NCI-H1092 (cell line): Measurements from ENCODE around the gene CFAP65.
A peak's percentile ranks its signal among the peaks of the same experiment; 100 is the strongest.

Experiments used
- DNase-seq: peaks from one replicate; lab custom pipeline; 2025; lab: John Stamatoyannopoulos, UW

Gene CFAP65

GRCh38 chr2:218963601-218964000 is 77.7 kb downstream of the CFAP65 start:
- no peak for DNase-seq

GRCh38 chr2:218962859-218963492 is 78.3 kb downstream of the CFAP65 start:
- peak; percentile 91 for DNase-seq

- DNase-seq = peak; percentile 30
These were observed 79.4 kb downstream of the CFAP65 start for GRCh38 chr2:218961651-218962570.

- DNase-seq = no peak
These were observed 80.1 kb downstream of the CFAP65 start for GRCh38 chr2:218961229-218961628.

GRCh38 chr2:218960309-218961165 is 80.8 kb downstream of the CFAP65 start:
- DNase-seq = peak; percentile 21

GRCh38 chr2:218959761-218960308 is 81.5 kb downstream of the CFAP65 start:
- no peak for DNase-seq

GRCh38 chr2:218959141-218959731 is 82.1 kb downstream of the CFAP65 start, which contains the start of gene CDK5R2:
TSS of gene CDK5R2 (plus strand) at chr2:218959666. CDS start at chr2:218959821, 155 bp downstream.
- DNase-seq = peak; percentile 91

- no peak for DNase-seq
These were observed 83.0 kb downstream of the CFAP65 start for GRCh38 chr2:218958276-218958675.

GRCh38 chr2:218957671-218958070 is 83.6 kb downstream of the CFAP65 start:
- DNase-seq = no peak

- no peak for DNase-seq
These were observed 85.3 kb downstream of the CFAP65 start for GRCh38 chr2:218956039-218956438.

- no peak for DNase-seq
These were observed 86.6 kb downstream of the CFAP65 start for GRCh38 chr2:218954541-218955300.

GRCh38 chr2:218953366-218953954 is 87.9 kb downstream of the CFAP65 start:
- DNase-seq = no peak
